Glomerular endothelial cell (primary cell): ENCODE results near the gene CAMK1D. TPM values are rescaled to one million over a fixed set of nuclear protein-coding genes. Genes with fewer than 3 reads are reported as not detected.

Experiments
- DNase-seq: peaks from one replicate; pipeline ENCODE4 v3.0.0-alpha.2; 2011; ENCODE audit warnings: low read depth, low spot score; ENCODE audit errors: extremely low read depth
- total RNA-seq: library from RNA; depleted of rRNA; stranded (reverse); fragments of >200 nt; gene quantifications from 2 replicates; pipeline ENCODE4 v1.2.3, GENCODE V29; 2015

Gene CAMK1D
- total RNA-seq, 1 donor from 2014 or later = 2.0 TPM

DNA sequence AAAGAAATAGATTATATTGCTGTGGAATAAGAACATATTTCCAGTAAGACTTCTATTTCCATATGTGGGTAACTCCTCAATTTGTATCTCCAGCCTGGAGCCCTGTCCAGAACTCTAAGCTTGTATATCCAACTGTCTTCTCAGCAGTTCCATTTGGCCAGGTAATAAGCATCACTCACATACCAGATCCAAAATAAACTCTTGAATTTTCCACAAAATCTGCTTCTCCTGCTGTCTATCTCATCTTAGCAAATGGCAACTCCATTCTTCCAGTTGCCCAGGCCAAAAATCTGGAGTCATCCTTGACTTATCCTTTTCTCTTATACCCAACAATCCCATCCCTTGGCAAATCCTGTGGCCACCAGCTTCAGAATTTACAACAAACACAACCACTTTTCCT lies 325.8 kb downstream of the CAMK1D start:
- no peak for DNase-seq

DNA sequence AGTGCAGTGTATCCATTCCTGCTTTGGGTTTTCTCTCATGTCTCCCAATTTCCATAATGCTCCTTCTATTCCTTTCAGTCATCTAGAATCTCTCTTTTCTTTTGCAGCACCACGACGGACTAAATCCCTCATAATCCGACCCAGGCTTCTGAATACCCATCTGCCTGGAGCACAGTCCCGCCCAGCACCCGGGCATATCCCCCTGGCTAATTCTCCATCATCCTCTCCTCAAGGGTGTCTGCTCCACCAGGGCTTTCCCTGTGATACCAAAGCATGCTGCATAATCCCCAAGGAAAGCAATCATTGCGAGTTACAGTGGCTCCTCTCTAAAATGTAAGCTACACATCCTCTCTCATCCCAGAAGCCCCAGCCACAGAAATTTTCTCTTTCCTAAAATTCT lies 330.3 kb downstream of the CAMK1D start:
- DNase-seq = no peak

GRCh38 chr10:12681252-12681651 lies 331.9 kb downstream of the CAMK1D start:
- DNase-seq = no peak

DNA sequence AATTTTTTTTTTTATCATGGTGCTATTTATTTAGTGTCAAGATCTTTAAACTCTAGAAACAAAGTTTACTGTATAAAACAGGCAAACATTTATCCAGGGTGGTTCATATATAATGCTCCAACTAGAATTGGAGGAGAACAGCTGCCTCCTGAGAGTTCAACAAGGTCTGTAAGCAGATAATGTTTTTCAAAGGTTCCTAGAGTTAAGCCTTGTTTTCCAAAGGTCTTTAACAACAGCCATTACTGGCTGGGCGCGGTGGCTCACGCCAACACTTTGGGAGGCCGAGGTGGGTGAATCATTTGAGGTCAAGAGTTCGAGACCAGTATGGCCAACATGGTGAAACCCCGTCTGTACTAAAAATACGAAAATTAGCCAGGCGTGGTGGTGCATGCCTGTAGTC lies 335.4 kb downstream of the CAMK1D start:
- DNase-seq = no peak

GRCh38 chr10:12685261-12686058 lies 336.1 kb downstream of the CAMK1D start:
- DNase-seq = no peak

DNA sequence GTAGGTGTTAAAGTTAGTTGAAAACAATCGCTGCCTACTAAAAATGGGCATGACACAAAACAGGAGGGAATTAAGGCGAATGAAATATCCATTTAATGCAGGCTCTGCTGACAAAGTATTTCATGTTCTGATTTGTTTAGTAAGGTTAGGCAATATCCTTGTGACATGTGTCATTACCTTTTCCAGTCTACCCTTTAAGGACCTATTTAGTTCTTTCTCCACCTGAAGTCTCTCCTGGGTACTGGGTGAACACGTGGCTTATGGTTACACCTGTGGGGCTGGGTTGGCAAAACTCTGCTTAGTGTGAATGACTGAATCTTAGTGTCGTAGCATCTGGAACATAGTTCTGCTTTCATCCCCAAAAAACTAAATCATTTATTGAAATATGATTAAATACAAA lies 338.6 kb downstream of the CAMK1D start:
- no peak for DNase-seq

GRCh38 chr10:12689893-12690292 lies 340.5 kb downstream of the CAMK1D start:
- no peak for DNase-seq

GRCh38 chr10:12690525-12691126 lies 341.3 kb downstream of the CAMK1D start:
- DNase-seq = no peak

- DNase-seq = no peak
Measured at GRCh38 chr10:12691596-12691995, 342.2 kb downstream of the CAMK1D start.

DNA sequence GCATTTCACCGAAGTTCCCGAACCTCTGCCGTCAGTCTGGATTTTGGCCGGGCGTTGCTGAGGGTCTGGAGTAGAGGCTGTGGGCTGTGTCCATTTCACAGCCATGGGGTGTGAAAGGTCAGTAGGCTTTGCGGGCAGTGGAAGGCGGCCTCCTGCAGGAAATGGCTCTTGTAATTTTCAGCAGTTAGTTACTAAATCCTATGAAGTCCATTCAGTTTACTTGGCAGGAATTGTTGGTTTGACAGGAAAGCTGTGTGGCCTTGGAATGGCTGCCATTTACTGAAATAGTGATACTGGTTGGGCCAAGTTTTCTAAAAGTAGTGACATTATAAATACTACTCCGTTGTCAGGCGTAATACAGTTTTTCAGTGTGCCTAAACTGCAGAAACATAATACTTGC lies 348.4 kb downstream of the CAMK1D start:
- DNase-seq = no peak

GRCh38 chr10:12699258-12699700 lies 349.9 kb downstream of the CAMK1D start:
- no peak for DNase-seq

GRCh38 chr10:12699781-12700556 lies 350.6 kb downstream of the CAMK1D start:
- no peak for DNase-seq

- no peak for DNase-seq
Measured at GRCh38 chr10:12700557-12700874, 351.2 kb downstream of the CAMK1D start.

DNA sequence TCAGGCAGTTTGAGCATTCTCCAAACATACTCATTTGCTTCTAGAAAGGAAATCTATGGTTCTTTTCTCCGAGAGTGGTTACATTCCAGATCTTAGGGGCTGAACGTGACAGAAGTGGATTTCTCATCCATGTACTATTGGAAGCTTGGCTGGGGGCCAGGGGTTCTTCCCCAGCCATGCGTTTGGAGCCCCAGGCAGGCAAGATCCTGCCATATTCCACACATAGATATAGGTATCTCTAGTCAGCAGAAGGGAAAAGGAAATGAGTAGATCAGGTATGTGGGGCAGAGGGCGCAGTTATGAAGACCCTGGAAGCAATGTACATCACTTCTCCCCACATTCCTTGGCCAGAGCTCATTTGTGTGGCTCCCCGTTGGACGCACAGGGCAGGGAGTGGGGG lies 352.3 kb downstream of the CAMK1D start:
- no peak for DNase-seq

DNA sequence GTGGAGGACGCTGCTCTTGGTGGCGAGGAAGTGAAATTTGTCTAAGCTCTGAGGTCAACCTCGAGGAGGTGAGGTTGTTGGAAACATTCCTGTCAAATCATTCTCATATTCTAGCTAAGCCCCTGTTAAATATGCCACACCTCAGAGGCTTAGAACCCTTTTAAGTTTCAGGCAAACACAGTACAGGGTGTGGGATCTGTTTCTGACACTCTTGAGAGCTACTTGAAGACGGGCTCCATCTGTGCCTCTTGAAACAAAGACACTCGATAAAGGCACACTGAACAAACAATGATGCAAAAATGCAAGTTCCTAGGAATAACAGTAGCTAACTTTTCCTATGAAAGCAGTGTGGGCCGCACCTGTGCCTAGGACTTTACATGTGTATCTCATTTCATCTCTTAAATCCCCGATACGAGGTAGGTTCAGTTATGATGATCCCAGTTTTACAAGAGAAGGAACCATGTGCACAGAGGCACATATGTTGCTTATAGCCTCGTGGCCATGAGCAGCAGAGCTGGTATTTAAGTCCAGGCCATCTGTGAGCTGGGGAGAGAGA lies 352.9 kb downstream of the CAMK1D start:
- DNase-seq = no peak

DNA sequence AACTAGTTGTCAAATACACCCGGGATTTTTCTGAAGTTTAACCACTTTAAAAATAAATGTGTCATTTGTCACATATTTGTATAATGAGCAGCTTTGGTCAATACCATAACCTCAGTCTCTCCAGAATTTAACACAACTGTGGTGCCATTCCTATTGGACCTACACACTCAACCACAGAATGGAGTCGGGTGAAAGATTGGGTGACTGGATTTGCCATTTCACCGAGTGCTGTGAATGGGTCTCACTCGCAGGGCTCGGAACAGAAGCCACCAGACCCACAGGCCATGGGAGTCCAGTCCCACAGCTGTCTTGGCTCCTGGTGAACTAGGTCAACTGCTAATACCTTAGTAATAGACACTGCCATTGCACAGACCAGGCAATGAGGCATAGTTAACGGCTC lies 353.8 kb downstream of the CAMK1D start:
- no peak for DNase-seq

- no peak for DNase-seq
Measured at GRCh38 chr10:12703813-12704212, 354.5 kb downstream of the CAMK1D start.

DNA sequence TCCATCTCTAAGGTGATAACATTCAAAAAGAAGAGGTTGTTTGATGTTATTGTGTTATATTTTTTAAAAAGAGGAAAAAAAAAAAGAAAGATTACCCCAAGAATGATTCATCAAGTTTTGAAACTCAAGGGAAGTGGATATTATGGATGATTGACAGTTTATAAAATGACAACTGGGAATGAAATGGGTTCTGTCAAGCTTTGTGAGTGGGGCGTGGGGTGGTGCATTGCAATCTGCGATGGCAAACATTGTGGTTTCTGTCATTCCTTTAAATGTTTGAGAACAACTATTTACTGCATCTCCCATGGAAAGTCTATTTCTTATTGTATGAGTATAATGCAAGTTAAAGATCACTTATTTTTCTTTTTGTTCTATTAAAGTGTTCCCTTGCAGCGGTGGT lies 355.1 kb downstream of the CAMK1D start:
- DNase-seq = no peak

DNA sequence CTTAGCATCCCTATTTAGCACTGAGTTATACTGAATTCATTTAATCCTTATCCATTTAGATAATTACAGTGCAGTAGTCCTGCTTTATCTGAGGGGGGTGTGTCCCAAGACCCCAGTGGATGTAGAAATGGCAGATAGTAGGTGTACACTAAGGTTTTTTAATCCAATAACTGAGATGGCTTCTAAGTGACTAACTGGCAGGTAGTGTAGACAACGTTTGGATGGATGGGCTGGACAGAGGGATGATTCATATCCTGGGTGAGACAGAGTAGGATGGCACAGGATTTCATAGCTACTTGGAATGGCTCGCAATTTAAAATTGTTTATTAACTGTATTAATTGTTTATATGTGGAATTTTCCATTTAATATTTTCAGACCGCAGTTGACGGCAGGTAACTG lies 356.6 kb downstream of the CAMK1D start:
- DNase-seq = no peak

DNA sequence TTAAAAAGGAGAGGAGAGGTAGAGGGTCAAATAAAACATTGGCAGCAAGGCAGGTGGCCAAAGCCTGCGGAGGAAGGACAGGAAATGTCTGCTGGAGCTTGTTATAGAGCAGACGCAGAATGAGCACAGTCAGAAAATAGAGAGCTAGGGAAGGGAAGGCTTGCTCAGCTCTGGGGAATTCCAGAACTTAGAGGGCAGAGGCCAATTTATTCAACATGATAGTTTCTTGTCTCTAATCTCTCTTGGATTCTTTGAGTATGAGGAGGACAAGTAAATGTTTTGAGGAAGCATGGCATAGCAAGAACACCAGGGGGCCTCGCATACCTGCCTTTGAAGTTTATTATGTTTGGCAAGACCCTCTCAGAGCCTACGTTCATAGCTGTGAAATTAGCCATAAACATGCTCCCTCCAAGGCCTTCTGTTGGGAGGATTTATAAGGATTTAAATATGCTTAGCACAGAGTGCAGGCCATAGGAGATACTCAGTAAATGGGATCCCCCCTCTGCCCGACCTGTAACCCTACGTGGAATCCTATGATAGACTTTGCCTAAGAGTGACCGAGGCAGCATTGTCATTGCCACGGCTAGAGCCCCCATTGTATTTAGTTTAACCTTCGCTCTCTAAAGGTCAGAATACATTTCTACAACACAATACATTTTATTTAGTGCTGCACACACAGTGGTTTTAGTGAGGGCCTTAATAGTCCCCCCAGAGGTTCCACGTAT lies 358.3 kb downstream of the CAMK1D start:
- peak; percentile 96 for DNase-seq

- DNase-seq = no peak
Measured at GRCh38 chr10:12709000-12709401, 359.7 kb downstream of the CAMK1D start.
